Left lung (tissue), 10 donors: ENCODE results near the gene SIRPA. TPM values are rescaled to one million over a fixed set of nuclear protein-coding genes. Genes with fewer than 3 reads are reported as not detected.

ENCODE experiments used
- ATAC-seq: fragments of 200-7000 bp; cut with Tn5 transposase; one replicate; pipeline ENCODE4 v1.9.1; 2020; ENCODE audit warnings: moderate library complexity
- DNase-seq, 4 donors: peaks; one replicate each; pipeline ENCODE4 v3.0.0-alpha.2; 2013 to 2020
- H3K27ac ChIP-seq, 2 donors: fragments of 200-600 bp; sonication (generic) in 1 of 2; one replicate each; pipeline versions ENCODE4 v1.5.0 to v1.8.0; 2020 to 2021
- H3K27me3 ChIP-seq, 2 donors: fragments of 200-600 bp; sonication (generic) in 1 of 2; one replicate each; pipeline versions ENCODE4 v1.5.0 to v1.8.0; 2020 to 2021
- H3K36me3 ChIP-seq, 2 donors: fragments of 200-600 bp; sonication (generic) in 1 of 2; one replicate each; pipeline versions ENCODE4 v1.5.0 to v1.8.0; 2020 to 2021
- H3K4me1 ChIP-seq, 2 donors: fragments of 200-600 bp; one replicate each; pipeline ENCODE4 v1.8.0; 2021
- H3K4me3 ChIP-seq, 2 donors: fragments of 200-600 bp; sonication (generic) in 1 of 2; one replicate each; pipeline versions ENCODE4 v1.5.0 to v1.8.0; 2020 to 2021; ENCODE audit warnings: mild to moderate bottlenecking in 1 of 2
- H3K9me3 ChIP-seq, 2 donors: fragments of 200-600 bp; sonication (generic) in 1 of 2; one replicate each; pipeline versions ENCODE4 v1.5.0 to v1.8.0; 2020 to 2021
- intact Hi-C, 2 donors: fragments of 100-400 bp; cut with DNase I; formaldehyde crosslinking; loops; one replicate each; pipeline versions ENCODE4 v1.11.2 to v1.14.2; 2022
- polyA plus RNA-seq, 6 donors: library from polyadenylated mRNA; unstranded; fragments of 120-200 nt; gene quantifications; one replicate each; pipeline ENCODE4 v1.2.1, GENCODE V29; 2013; ENCODE audit not compliant: insufficient read length in 6 of 6
- total RNA-seq, 2 donors: library from RNA; stranded (reverse); fragmentation: NEBNext Ultra II Directional; extraction: Animal tissue kit (Norgen Biotek cat#: 25700); gene quantifications; one replicate each; pipeline ENCODE4 v1.2.1, GENCODE V29; 2021
- TF ChIP-seq, protein P1 (sequence below), 2 donors: fragments of 200-600 bp; sonication (generic) in 1 of 2; IDR thresholded peaks; one replicate each; pipeline versions ENCODE4 v1.5.0 to v1.8.0; 2021; ENCODE audit warnings: antibody characterized with exemption in 2 of 2
- donor health status: DM: no; HTN: yes; CAD: no.
- donor health status: DM: no; HTN: no; CAD: no.

The SIRPA gene
- total and polyA plus RNA-seq, 8 donors = 9.8 to 102 (median 12.4) TPM

DNA sequence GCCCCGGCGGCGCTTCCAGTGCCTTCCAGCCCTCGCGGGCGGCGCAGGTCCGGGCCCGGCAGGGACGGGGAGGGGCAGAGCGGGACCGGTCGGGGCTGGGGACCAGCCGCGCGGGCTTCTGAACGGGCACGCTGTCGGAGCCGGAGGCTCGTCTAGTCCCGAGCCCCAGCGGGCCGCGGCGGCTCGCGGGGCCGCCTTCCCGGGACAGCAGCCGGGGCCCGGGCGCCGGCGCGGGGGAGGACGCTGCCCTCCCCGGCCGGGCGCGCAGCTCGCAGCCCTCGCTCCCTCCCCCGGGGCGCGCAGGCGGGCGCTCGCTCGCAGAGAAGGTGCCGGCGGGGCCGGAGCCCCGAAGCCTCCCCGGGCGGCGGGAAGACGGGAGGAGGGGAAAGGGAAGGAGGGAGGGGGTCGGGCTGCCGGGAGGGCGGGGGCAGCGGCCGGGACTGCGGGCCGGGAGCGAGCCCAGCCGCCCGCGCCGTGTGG, 696 bp upstream of the SIRPA start:
- no peaks in the 10 kb centered on the region for H3K9me3 ChIP-seq
- ATAC-seq (no peak), DNase-seq (peak in 3 of 4 donors; percentile 61 to 86 (median 66))
- TF ChIP-seq, protein P1, sequence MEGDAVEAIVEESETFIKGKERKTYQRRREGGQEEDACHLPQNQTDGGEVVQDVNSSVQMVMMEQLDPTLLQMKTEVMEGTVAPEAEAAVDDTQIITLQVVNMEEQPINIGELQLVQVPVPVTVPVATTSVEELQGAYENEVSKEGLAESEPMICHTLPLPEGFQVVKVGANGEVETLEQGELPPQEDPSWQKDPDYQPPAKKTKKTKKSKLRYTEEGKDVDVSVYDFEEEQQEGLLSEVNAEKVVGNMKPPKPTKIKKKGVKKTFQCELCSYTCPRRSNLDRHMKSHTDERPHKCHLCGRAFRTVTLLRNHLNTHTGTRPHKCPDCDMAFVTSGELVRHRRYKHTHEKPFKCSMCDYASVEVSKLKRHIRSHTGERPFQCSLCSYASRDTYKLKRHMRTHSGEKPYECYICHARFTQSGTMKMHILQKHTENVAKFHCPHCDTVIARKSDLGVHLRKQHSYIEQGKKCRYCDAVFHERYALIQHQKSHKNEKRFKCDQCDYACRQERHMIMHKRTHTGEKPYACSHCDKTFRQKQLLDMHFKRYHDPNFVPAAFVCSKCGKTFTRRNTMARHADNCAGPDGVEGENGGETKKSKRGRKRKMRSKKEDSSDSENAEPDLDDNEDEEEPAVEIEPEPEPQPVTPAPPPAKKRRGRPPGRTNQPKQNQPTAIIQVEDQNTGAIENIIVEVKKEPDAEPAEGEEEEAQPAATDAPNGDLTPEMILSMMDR (IDR thresholded peaks at IDR 0.05) = peak in 1 of 2 donors; percentile 1
- H3K4me3 ChIP-seq = peak overlapping the region; percentile 36 to 62
- H3K27ac ChIP-seq = peak overlapping the region; percentile 84 to 98
- peaks cover 6 to 57% of the 10 kb centered on the region in 2 donors for H3K4me1 ChIP-seq
- intact Hi-C loops = no loop called here
- peaks cover 14 to 90% of the 10 kb centered on the region in 2 donors for H3K27me3 ChIP-seq
- H3K36me3 ChIP-seq = no peaks in the 10 kb centered on the region

GRCh38 chr20:1895674-1896483, 672 bp downstream of the SIRPA start:
- Histone ChIP-seq H3K27ac (peak overlapping the region; percentile 84 to 98), H3K27me3 (peaks cover 9 to 86% of the 10 kb centered on the region in 2 donors), H3K36me3 (peaks cover 0 to 7% of the 10 kb centered on the region in 2 donors), H3K4me3 (peak overlapping the region; percentile 36 to 62), H3K9me3 (no peaks in the 10 kb centered on the region), H3K4me1 (peaks cover 10 to 63% of the 10 kb centered on the region in 2 donors)
- TF ChIP-seq, protein P1 (IDR thresholded peaks at IDR 0.05) = no peak
- ATAC-seq = peak; percentile 2
- DNase-seq = no peak
- intact Hi-C loops = no loop called here

- TF ChIP-seq, protein P1 (IDR thresholded peaks at IDR 0.05) = no peak
- H3K4me3 ChIP-seq = peak overlapping the region; percentile 36 to 62
- intact Hi-C loops = no loop called here
- peaks cover 9 to 86% of the 10 kb centered on the region in 2 donors for H3K27me3 ChIP-seq
- H3K4me1 ChIP-seq = peaks cover 10 to 63% of the 10 kb centered on the region in 2 donors
- no peak for DNase-seq
- peak overlapping the region; percentile 84 to 98 for H3K27ac ChIP-seq
- peaks cover 0 to 12% of the 10 kb centered on the region in 2 donors for H3K36me3 ChIP-seq
- ATAC-seq = no peak
- H3K9me3 ChIP-seq = no peaks in the 10 kb centered on the region
Observed at GRCh38 chr20:1896484-1897258, 1.5 kb downstream of the SIRPA start.

DNA sequence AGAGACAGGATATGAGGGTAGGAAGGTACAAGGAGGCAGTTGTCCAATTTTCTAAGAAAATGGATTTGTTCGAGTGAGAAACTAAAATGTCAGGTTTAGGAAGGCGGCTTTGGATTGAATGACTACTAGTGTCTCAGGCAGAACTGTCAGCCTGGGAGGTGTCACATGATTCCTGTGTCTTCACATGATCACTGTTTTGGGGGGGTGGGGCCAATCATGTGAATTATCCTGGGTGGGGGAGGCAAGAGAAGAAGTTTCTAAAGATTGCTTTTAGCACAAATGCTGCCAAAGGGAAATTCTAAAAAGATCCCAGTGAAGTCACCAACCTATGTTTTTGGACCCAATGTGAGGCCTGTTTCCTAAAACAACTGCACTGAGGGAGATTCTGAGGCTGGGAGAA, 2.3 kb downstream of the SIRPA start:
- intact Hi-C loops = no loop called here
- H3K27me3 ChIP-seq = peaks cover 9 to 85% of the 10 kb centered on the region in 2 donors
- peak overlapping the region; percentile 84 to 98 for H3K27ac ChIP-seq
- peaks cover 0 to 17% of the 10 kb centered on the region in 2 donors for H3K36me3 ChIP-seq
- DNase-seq (peak in 1 of 4 donors; percentile 61), ATAC-seq (no peak)
- peak overlapping the region in 1 of 2 donors; percentile 62 for H3K4me3 ChIP-seq
- TF ChIP-seq, protein P1 (IDR thresholded peaks at IDR 0.05) = no peak
- no peaks in the 10 kb centered on the region for H3K9me3 ChIP-seq
- peaks cover 10 to 55% of the 10 kb centered on the region in 2 donors for H3K4me1 ChIP-seq
